HepG2 (cell line): ENCODE results near the gene MPI. TPM values are rescaled to one million over a fixed set of nuclear protein-coding genes. Genes with fewer than 3 reads are reported as not detected.
A peak's percentile ranks its signal among the peaks of the same experiment; 100 is the strongest.

Source experiments
- AHR ChIP-seq: IDR thresholded peaks from 2 replicates; pipeline ENCODE4 v1.6.1; 2018; ENCODE audit warnings: missing genetic modification reagents, missing compliant biosample characterization
- CBX5 ChIP-seq: sonication (generic); formaldehyde crosslinking; IDR thresholded peaks from 2 replicates; pipeline ENCODE4 v1.4.0; 2020; ENCODE audit warnings: missing genetic modification reagents, borderline replicate concordance
- DMAP1 ChIP-seq: IDR thresholded peaks from 2 replicates; pipeline ENCODE4 v1.6.1; 2016
- DNMT3B ChIP-seq: conservative IDR thresholded peaks from 2 replicates; pipeline ENCODE4 v1.6.1; 2016; ENCODE audit warnings: missing biosample characterization, control low read depth
- ELF3 ChIP-seq: IDR thresholded peaks from 2 replicates; pipeline ENCODE4 v1.6.1; 2016; ENCODE audit warnings: missing genetic modification reagents, missing compliant biosample characterization
- FOXJ3 ChIP-seq: sonication (generic); formaldehyde crosslinking; IDR thresholded peaks from 2 replicates; pipeline ENCODE4 v1.4.0; 2020; ENCODE audit warnings: missing genetic modification reagents, mild to moderate bottlenecking, borderline replicate concordance
- FOXP1 ChIP-seq, 2 experiments: fragments of 450-650 bp in 1 of 2; IDR thresholded peaks; 2 replicates each; pipeline ENCODE4 v1.6.1; 2017 to 2018; ENCODE audit warnings: antibody characterized with exemption in 1 of 2
- KDM2A ChIP-seq: sonication (generic); formaldehyde crosslinking; IDR thresholded peaks from 2 replicates; pipeline ENCODE4 v1.4.0; 2020; ENCODE audit warnings: low read depth, missing genetic modification reagents, borderline replicate concordance
- MED13 ChIP-seq: sonication (generic); formaldehyde crosslinking; IDR thresholded peaks from 2 replicates; pipeline ENCODE4 v1.5.0; 2020; ENCODE audit warnings: missing genetic modification reagents
- MEF2D ChIP-seq: sonication (generic); formaldehyde crosslinking; IDR thresholded peaks from 2 replicates; pipeline ENCODE4 v1.5.1; 2020; ENCODE audit warnings: mild to moderate bottlenecking, missing genetic modification reagents
- NFE2L2 ChIP-seq: fragments of 150-350 bp; IDR thresholded peaks from 2 replicates; pipeline ENCODE4 v1.6.1; 2014; ENCODE audit warnings: low read length
- PTBP1 ChIP-seq: fragments of 200-400 bp; formaldehyde crosslinking; IDR thresholded peaks from 2 replicates; pipeline ENCODE4 v1.6.1; 2018; ENCODE audit warnings: low read length, low read depth; ENCODE audit not compliant: poor library complexity, severe bottlenecking
- RFXAP ChIP-seq: sonication (generic); formaldehyde crosslinking; IDR thresholded peaks from 2 replicates; pipeline ENCODE4 v1.4.0; 2020; ENCODE audit warnings: missing genetic modification reagents, borderline replicate concordance
- SALL1 ChIP-seq: sonication (generic); formaldehyde crosslinking; IDR thresholded peaks from 2 replicates; pipeline ENCODE4 v1.8.0; 2022; ENCODE audit warnings: mild to moderate bottlenecking, missing genetic modification reagents
- SETDB1 ChIP-seq: sonication (generic); formaldehyde crosslinking; IDR thresholded peaks from 2 replicates; pipeline ENCODE4 v1.5.1; 2020; ENCODE audit warnings: missing genetic modification reagents, mild to moderate bottlenecking, borderline replicate concordance
- SMAD9 ChIP-seq: sonication (generic); formaldehyde crosslinking; IDR thresholded peaks from 2 replicates; pipeline ENCODE4 v1.5.1; 2020; ENCODE audit warnings: mild to moderate bottlenecking, missing genetic modification reagents
- SP2 ChIP-seq: sonication (generic); formaldehyde crosslinking; IDR thresholded peaks from 2 replicates; pipeline ENCODE4 v1.5.1; 2020; ENCODE audit warnings: mild to moderate bottlenecking, missing genetic modification reagents
- SPEN ChIP-seq: sonication (generic); formaldehyde crosslinking; IDR thresholded peaks from 2 replicates; pipeline ENCODE4 v1.5.1; 2020; ENCODE audit warnings: low read depth, mild to moderate bottlenecking, missing genetic modification reagents
- TEAD3 ChIP-seq: optimal IDR thresholded peaks from 2 replicates; pipeline ENCODE3; 2016; ENCODE audit warnings: borderline replicate concordance
- ZNF589 ChIP-seq: sonication (generic); formaldehyde crosslinking; conservative IDR thresholded peaks from 2 replicates; pipeline ENCODE4 v1.8.0; 2022; ENCODE audit warnings: mild to moderate bottlenecking, moderate library complexity, missing genetic modification reagents
- ZNF737 ChIP-seq: sonication (generic); formaldehyde crosslinking; IDR thresholded peaks from 2 replicates; pipeline ENCODE4 v1.5.0; 2020; ENCODE audit warnings: missing genetic modification reagents, mild to moderate bottlenecking, borderline replicate concordance
- polyA plus RNA-seq, 8 experiments: library from polyadenylated mRNA; depleted of rRNA in 3 of 8; stranded (reverse) in 7 of 8; unstranded in 1 of 8; fragments of >200 nt; fragmentation: Illumina TruSeq in 4 of 8; extraction: Trizol in 4 of 8; gene quantifications; 2 replicates each; pipeline versions ENCODE4 v1.2.1 to v1.2.3, GENCODE V29; 2011 to 2016; ENCODE audit warnings: low read depth in 4 of 8, missing spikeins in 1 of 8, mixed read lengths in 1 of 8; ENCODE audit not compliant: insufficient read depth in 1 of 8
- total RNA-seq, 5 experiments: library from RNA; depleted of rRNA; stranded (reverse); fragments of >200 nt; fragmentation: Illumina TruSeq; extraction: Trizol; gene quantifications; 2 replicates each; pipeline ENCODE4 v1.2.3, GENCODE V29; 2016; ENCODE audit warnings: low read depth in 1 of 5
- TF ChIP-seq, protein P1 (sequence below): sonication (generic); formaldehyde crosslinking; IDR thresholded peaks from 2 replicates; pipeline ENCODE4 v1.8.0; 2022; ENCODE audit warnings: mild to moderate bottlenecking, missing genetic modification reagents, moderate library complexity
- TF ChIP-seq, protein P2 (sequence below): sonication (generic); formaldehyde crosslinking; IDR thresholded peaks from 2 replicates; pipeline ENCODE4 v1.8.0; 2022; ENCODE audit warnings: missing genetic modification reagents, mild to moderate bottlenecking, moderate library complexity, borderline replicate concordance
- TF ChIP-seq, protein P3 (sequence below): sonication (generic); formaldehyde crosslinking; IDR thresholded peaks from 2 replicates; pipeline ENCODE4 v1.5.1; 2020; ENCODE audit warnings: mild to moderate bottlenecking, missing genetic modification reagents

MPI gene
- total and polyA plus RNA-seq, 2 of the 13 experiments (the other 11 are each of a cell fraction or from before 2014, with no cell fraction given): 36.9 to 63.5 TPM

DNA sequence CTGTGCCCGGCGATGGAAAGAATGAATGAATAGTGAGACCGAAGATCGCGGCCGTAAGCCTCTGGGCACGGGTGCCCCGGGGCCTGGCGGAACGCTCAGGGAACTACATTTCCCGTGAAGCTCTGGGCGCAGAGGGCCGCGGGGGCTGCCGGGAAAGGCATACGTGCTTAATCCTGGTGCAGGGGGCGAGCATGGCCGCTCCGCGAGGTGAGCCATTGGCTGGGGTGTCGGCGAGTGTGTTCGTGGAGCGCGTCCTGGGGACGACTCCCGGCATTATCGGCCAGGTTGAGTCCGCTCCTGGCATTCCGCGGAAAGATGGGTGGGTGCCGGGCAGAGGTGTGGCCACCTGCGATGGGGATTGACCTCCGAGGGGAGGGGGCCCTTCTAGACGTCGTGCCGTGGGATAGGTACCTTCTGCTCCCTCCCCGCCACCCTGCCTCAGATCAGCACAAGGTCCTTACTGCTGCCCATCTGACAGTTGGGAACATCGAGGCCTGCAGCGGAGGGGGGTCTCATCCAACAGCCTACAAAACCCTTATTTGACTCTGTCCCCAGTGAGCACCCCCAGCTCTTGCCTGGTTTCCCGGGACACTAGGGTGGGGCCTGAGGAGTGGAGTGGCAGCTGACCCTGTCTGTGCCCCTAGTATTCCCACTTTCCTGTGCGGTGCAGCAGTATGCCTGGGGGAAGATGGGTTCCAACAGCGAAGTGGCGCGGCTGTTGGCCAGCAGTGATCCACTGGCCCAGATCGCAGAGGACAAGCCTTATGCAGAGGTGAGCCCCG lies at the start of gene MPI (continued):
- TF ChIP-seq MED13 (CRISPR knock-in tag) (peak; percentile 54; the same call in 1 of the 2 replicates), FOXJ3 (CRISPR knock-in tag) (0 out of 2 replicates have a peak, but pooled peaks have one; percentile 38), PTBP1 (no peak), SMAD9 (CRISPR knock-in tag) (no peak), TEAD3 (peak; percentile 37), SALL1 (CRISPR knock-in tag) (peak; percentile 81; the same call in 1 of the 2 replicates), CBX5 (no peak; the same call in 1 of the 2 replicates), KDM2A (CRISPR knock-in tag) (peak; percentile 92), ZNF737 (CRISPR knock-in tag) (no peak), ZNF589 (CRISPR knock-in tag) (peak; percentile 90; the same call in 1 of the 2 replicates), ELF3 (CRISPR knock-in tag) (no peak), AHR (peak; percentile 49; the same call in 1 of the 2 replicates), SETDB1 (CRISPR knock-in tag) (no peak), MEF2D (CRISPR knock-in tag) (peak; percentile 75; the same call in 1 of the 2 replicates), FOXP1 (IDR thresholded peaks at IDR 0.05) (no peak), FOXP1 (CRISPR knock-in tag; IDR thresholded peaks at IDR 0.05) (0 out of 2 replicates have a peak, but pooled peaks have one; percentile 34), NFE2L2 (no peak), SP2 (CRISPR knock-in tag) (0 out of 2 replicates have a peak, but pooled peaks have one; percentile 3), DNMT3B (CRISPR knock-in tag) (no peak), RFXAP (CRISPR knock-in tag) (peak; percentile 84; the same call in 1 of the 2 replicates), DMAP1 (CRISPR knock-in tag) (peak; percentile 84), SPEN (CRISPR knock-in tag) (peak; percentile 58)
- TF ChIP-seq, protein P1, sequence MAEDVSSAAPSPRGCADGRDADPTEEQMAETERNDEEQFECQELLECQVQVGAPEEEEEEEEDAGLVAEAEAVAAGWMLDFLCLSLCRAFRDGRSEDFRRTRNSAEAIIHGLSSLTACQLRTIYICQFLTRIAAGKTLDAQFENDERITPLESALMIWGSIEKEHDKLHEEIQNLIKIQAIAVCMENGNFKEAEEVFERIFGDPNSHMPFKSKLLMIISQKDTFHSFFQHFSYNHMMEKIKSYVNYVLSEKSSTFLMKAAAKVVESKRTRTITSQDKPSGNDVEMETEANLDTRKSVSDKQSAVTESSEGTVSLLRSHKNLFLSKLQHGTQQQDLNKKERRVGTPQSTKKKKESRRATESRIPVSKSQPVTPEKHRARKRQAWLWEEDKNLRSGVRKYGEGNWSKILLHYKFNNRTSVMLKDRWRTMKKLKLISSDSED: no peak
- TF ChIP-seq, protein P2, sequence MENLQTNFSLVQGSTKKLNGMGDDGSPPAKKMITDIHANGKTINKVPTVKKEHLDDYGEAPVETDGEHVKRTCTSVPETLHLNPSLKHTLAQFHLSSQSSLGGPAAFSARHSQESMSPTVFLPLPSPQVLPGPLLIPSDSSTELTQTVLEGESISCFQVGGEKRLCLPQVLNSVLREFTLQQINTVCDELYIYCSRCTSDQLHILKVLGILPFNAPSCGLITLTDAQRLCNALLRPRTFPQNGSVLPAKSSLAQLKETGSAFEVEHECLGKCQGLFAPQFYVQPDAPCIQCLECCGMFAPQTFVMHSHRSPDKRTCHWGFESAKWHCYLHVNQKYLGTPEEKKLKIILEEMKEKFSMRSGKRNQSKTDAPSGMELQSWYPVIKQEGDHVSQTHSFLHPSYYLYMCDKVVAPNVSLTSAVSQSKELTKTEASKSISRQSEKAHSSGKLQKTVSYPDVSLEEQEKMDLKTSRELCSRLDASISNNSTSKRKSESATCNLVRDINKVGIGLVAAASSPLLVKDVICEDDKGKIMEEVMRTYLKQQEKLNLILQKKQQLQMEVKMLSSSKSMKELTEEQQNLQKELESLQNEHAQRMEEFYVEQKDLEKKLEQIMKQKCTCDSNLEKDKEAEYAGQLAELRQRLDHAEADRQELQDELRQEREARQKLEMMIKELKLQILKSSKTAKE (CRISPR knock-in tag): 0 out of 2 replicates have a peak, but pooled peaks have one; percentile 8
- TF ChIP-seq, protein P3, sequence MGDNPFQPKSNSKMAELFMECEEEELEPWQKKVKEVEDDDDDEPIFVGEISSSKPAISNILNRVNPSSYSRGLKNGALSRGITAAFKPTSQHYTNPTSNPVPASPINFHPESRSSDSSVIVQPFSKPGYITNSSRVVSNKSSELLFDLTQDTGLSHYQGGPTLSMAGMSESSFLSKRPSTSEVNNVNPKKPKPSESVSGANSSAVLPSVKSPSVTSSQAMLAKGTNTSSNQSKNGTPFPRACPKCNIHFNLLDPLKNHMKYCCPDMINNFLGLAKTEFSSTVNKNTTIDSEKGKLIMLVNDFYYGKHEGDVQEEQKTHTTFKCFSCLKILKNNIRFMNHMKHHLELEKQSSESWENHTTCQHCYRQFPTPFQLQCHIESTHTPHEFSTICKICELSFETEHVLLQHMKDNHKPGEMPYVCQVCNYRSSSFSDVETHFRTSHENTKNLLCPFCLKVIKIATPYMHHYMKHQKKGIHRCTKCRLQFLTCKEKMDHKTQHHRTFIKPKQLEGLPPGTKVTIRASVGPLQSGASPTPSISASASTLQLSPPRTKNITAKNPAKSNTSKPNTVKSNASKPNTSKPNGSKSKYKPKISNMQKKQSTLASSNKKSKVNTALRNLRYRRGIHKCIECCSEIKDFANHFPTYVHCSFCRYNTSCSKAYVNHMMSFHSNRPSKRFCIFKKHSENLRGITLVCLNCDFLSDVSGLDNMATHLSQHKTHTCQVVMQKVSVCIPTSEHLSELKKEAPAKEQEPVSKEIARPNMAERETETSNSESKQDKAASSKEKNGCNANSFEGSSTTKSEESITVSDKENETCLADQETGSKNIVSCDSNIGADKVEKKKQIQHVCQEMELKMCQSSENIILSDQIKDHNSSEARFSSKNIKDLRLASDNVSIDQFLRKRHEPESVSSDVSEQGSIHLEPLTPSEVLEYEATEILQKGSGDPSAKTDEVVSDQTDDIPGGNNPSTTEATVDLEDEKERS (CRISPR knock-in tag): no peak
